22Rv1 (cell line): ENCODE results near the gene ORMDL3.

Experiments
- ZFX ChIP-seq: fragments of 450-650 bp; IDR thresholded peaks from 2 replicates; pipeline ENCODE4 v1.6.1; 2017; ENCODE audit warnings: antibody characterized with exemption, borderline replicate concordance
- TF ChIP-seq, protein P1 (sequence below): fragments of 450-650 bp; IDR thresholded peaks from 2 replicates; pipeline ENCODE4 v1.5.1; 2017; ENCODE audit warnings: mild to moderate bottlenecking

GRCh38 chr17:39946551-39947330 lies 19.3 kb upstream of the ORMDL3 start:
- TF ChIP-seq, protein P1, sequence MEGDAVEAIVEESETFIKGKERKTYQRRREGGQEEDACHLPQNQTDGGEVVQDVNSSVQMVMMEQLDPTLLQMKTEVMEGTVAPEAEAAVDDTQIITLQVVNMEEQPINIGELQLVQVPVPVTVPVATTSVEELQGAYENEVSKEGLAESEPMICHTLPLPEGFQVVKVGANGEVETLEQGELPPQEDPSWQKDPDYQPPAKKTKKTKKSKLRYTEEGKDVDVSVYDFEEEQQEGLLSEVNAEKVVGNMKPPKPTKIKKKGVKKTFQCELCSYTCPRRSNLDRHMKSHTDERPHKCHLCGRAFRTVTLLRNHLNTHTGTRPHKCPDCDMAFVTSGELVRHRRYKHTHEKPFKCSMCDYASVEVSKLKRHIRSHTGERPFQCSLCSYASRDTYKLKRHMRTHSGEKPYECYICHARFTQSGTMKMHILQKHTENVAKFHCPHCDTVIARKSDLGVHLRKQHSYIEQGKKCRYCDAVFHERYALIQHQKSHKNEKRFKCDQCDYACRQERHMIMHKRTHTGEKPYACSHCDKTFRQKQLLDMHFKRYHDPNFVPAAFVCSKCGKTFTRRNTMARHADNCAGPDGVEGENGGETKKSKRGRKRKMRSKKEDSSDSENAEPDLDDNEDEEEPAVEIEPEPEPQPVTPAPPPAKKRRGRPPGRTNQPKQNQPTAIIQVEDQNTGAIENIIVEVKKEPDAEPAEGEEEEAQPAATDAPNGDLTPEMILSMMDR: no peak
- TF ChIP-seq ZFX: no peak
